GM23338 (cell line): ENCODE measurements around the gene NXPH3. TPM values are rescaled to one million over a fixed set of nuclear protein-coding genes. Genes with fewer than 3 reads are reported as not detected.

Experiments
- ATAC-seq: fragments of 200-7000 bp; cut with Tn5 transposase; 3 replicates; pipeline ENCODE4 v1.9.1; 2020
- DNase-seq: peaks from one replicate; pipeline ENCODE4 v3.0.0-alpha.2; 2015; ENCODE audit warnings: low spot score
- H2AFZ ChIP-seq: fragments of 200-600 bp; sonication (generic); 2 replicates; pipeline ENCODE4 v1.8.0; 2016; ENCODE audit warnings: antibody characterized with exemption, mild to moderate bottlenecking, moderate library complexity
- H3F3A ChIP-seq: fragments of 200-600 bp; sonication (generic); replicated peaks from 2 replicates; pipeline ENCODE4 v1.8.0; 2017; ENCODE audit warnings: antibody characterized with exemption, mixed run types, low read depth
- H3K27ac ChIP-seq: fragments of 200-600 bp; sonication (generic); 2 replicates; pipeline ENCODE4 v1.6.1; 2016; ENCODE audit warnings: low read depth
- H3K27me3 ChIP-seq: fragments of 200-600 bp; sonication (generic); 2 replicates; pipeline ENCODE4 v1.8.0; 2016; ENCODE audit warnings: mild to moderate bottlenecking, mixed run types, moderate library complexity; ENCODE audit not compliant: insufficient read depth
- H3K36me3 ChIP-seq: fragments of 200-600 bp; sonication (generic); 2 replicates; pipeline ENCODE4 v1.8.0; 2016; ENCODE audit warnings: mild to moderate bottlenecking; ENCODE audit not compliant: insufficient read depth
- H3K4me1 ChIP-seq: fragments of 200-600 bp; sonication (generic); 2 replicates; pipeline ENCODE4 v1.8.0; 2016; ENCODE audit warnings: mild to moderate bottlenecking, moderate library complexity; ENCODE audit not compliant: insufficient read depth
- H3K4me2 ChIP-seq: fragments of 200-600 bp; sonication (generic); 2 replicates; pipeline ENCODE4 v1.7.1; 2017; ENCODE audit warnings: mixed run types
- H3K4me3 ChIP-seq: fragments of 200-600 bp; sonication (generic); 2 replicates; pipeline ENCODE4 v1.6.1; 2016; ENCODE audit warnings: mixed run types
- H3K79me2 ChIP-seq: fragments of 200-600 bp; sonication (generic); replicated peaks from 2 replicates; pipeline ENCODE4 v1.8.0; 2017; ENCODE audit warnings: mild to moderate bottlenecking; ENCODE audit not compliant: insufficient read depth
- H3K9me2 ChIP-seq: fragments of 200-600 bp; sonication (generic); 2 replicates; pipeline ENCODE4 v1.8.0; 2017; ENCODE audit not compliant: insufficient read depth
- H4K20me1 ChIP-seq: fragments of 200-600 bp; sonication (generic); replicated peaks from 2 replicates; pipeline ENCODE4 v1.8.0; 2017; ENCODE audit warnings: mild to moderate bottlenecking; ENCODE audit not compliant: insufficient read depth
- H3K27ac Mint-ChIP-seq: 2 replicates; pipeline ENCODE4 v1.8.0; 2020; ENCODE audit warnings: inconsistent platforms, mild to moderate bottlenecking, moderate library complexity, mixed read lengths
- H3K27me3 Mint-ChIP-seq: 3 replicates; pipeline ENCODE4 v1.8.0; 2022; ENCODE audit warnings: low read depth, mild to moderate bottlenecking, moderate library complexity, mixed read lengths, inconsistent platforms; ENCODE audit not compliant: insufficient read depth, poor library complexity
- H3K36me3 Mint-ChIP-seq: 3 replicates; pipeline ENCODE4 v1.8.0; 2021; ENCODE audit warnings: low read depth, mild to moderate bottlenecking, inconsistent platforms, moderate library complexity, mixed read lengths
- H3K4me1 Mint-ChIP-seq: 3 replicates; pipeline ENCODE4 v1.8.0; 2020; ENCODE audit warnings: mild to moderate bottlenecking, inconsistent platforms, mixed read lengths
- H3K4me3 Mint-ChIP-seq: 3 replicates; pipeline ENCODE4 v1.8.0; 2021; ENCODE audit warnings: moderate library complexity, mild to moderate bottlenecking, inconsistent platforms, mixed read lengths
- H3K9me3 Mint-ChIP-seq: 3 replicates; pipeline ENCODE4 v1.8.0; 2020; ENCODE audit warnings: moderate library complexity, mild to moderate bottlenecking, inconsistent platforms, mixed read lengths
- CREB1 ChIP-seq: fragments of 250-450 bp; sonication (Bioruptor Pico); IDR thresholded peaks from 2 replicates; pipeline ENCODE4 v1.5.0; 2020; ENCODE audit warnings: low read depth, mild to moderate bottlenecking, moderate library complexity
- CTCF ChIP-seq, 2 experiments: fragments of 200-600 bp in 1 of 2; sonication (generic) in 1 of 2; conservative IDR thresholded peaks; 2 replicates each; pipeline versions ENCODE4 v1.5.1 to v1.6.1; 2016 to 2017; ENCODE audit warnings: antibody characterized with exemption in 2 of 2, low read depth in 2 of 2, mild to moderate bottlenecking in 2 of 2, moderate library complexity in 1 of 2
- EZH2phosphoT487 ChIP-seq: fragments of 200-600 bp; sonication (generic); IDR thresholded peaks from one replicate; pipeline ENCODE4 v1.8.1; 2018; ENCODE audit warnings: antibody characterized with exemption; ENCODE audit not compliant: unreplicated experiment
- JUNB ChIP-seq: IDR thresholded peaks from one replicate; pipeline ENCODE4 v1.6.1; 2016; ENCODE audit warnings: antibody characterized with exemption; ENCODE audit not compliant: unreplicated experiment
- NANOG ChIP-seq: IDR thresholded peaks from 2 replicates; pipeline ENCODE4 v1.6.1; 2016; ENCODE audit warnings: antibody characterized with exemption, borderline replicate concordance
- POLR2AphosphoS5 ChIP-seq: IDR thresholded peaks from 2 replicates; pipeline ENCODE4 v1.6.1; 2016; ENCODE audit warnings: antibody characterized with exemption, low read depth
- STAT1 ChIP-seq: IDR thresholded peaks from one replicate; pipeline ENCODE4 v1.6.1; 2016; ENCODE audit warnings: antibody characterized with exemption; ENCODE audit not compliant: unreplicated experiment
- ZNF114 ChIP-seq: fragments of 250-450 bp; sonication (Bioruptor Pico); IDR thresholded peaks from 2 replicates; pipeline ENCODE4 v1.5.0; 2020; ENCODE audit warnings: mild to moderate bottlenecking, moderate library complexity
- polyA plus RNA-seq: library from polyadenylated mRNA; unstranded; fragments of >200 nt; fragmentation: Nextera tagmentation; extraction: Ambion mirVana; gene quantifications from 2 replicates; pipeline ENCODE4 v1.2.1, GENCODE V29; 2016
- total RNA-seq: library from RNA; depleted of rRNA; stranded (reverse); fragments of >200 nt; shearing (Covaris generic); gene quantifications from 2 replicates; pipeline ENCODE4 v1.2.3, GENCODE V29; 2014
- TF ChIP-seq, protein P1 (sequence below): fragments of 250-450 bp; sonication (Bioruptor Pico); IDR thresholded peaks from 2 replicates; pipeline ENCODE4 v1.5.0; 2020; ENCODE audit warnings: mild to moderate bottlenecking, moderate library complexity

Gene NXPH3
- total and polyA plus RNA-seq, 2 experiments from 2014 or later: 0.23 to 2.7 TPM

DNA sequence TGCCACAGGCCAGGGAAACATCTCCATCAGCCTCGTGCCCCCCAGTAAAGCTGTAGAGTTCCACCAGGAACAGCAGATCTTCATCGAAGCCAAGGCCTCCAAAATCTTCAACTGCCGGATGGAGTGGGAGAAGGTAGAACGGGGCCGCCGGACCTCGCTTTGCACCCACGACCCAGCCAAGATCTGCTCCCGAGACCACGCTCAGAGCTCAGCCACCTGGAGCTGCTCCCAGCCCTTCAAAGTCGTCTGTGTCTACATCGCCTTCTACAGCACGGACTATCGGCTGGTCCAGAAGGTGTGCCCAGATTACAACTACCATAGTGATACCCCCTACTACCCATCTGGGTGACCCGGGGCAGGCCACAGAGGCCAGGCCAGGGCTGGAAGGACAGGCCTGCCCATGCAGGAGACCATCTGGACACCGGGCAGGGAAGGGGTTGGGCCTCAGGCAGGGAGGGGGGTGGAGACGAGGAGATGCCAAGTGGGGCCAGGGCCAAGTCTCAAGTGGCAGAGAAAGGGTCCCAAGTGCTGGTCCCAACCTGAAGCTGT is 3.4 kb downstream of the NXPH3 start (continued):
- TF ChIP-seq CTCF (conservative IDR thresholded peaks at IDR 0.05; ENCODE audit: low read depth in 2 of 2): no peak
- no peak for TF ChIP-seq POLR2AphosphoS5
- no peak for TF ChIP-seq EZH2phosphoT487
- no peak for TF ChIP-seq ZNF114 (CRISPR knock-in tag)
- no peak for TF ChIP-seq STAT1

- Mint-ChIP-seq H3K4me1 (peaks cover 25% of the 10 kb centered on the region), H3K27ac (no peak overlapping the region), H3K27me3 (peaks cover 15% of the 10 kb centered on the region), H3K9me3 (no peaks in the 10 kb centered on the region), H3K4me3 (no peak overlapping the region), H3K36me3 (no peaks in the 10 kb centered on the region; the same call in 2 of the 3 replicates)
- H3K79me2 ChIP-seq: no peaks in the 10 kb centered on the region
- H3F3A ChIP-seq: peaks cover 8% of the 10 kb centered on the region; the same call in 1 of the 2 replicates
- H3K36me3 ChIP-seq: no peaks in the 10 kb centered on the region
- peaks cover 6% of the 10 kb centered on the region for H3K4me1 ChIP-seq
- H2AFZ ChIP-seq: no peak overlapping the region
- H3K4me2 ChIP-seq: no peak overlapping the region
- no peak overlapping the region for H3K4me3 ChIP-seq
- H3K9me2 ChIP-seq: no peaks in the 10 kb centered on the region
- DNase-seq (no peak), ATAC-seq (no peak)
- H3K27me3 ChIP-seq: peaks cover 21% of the 10 kb centered on the region
- no peak for TF ChIP-seq CREB1 (CRISPR knock-in tag)
- H4K20me1 ChIP-seq: no peaks in the 10 kb centered on the region; the same call in 1 of the 2 replicates
- H3K27ac ChIP-seq: no peak overlapping the region
These were observed 3.9 kb downstream of the NXPH3 start for GRCh38 chr17:49579522-49579921.

DNA sequence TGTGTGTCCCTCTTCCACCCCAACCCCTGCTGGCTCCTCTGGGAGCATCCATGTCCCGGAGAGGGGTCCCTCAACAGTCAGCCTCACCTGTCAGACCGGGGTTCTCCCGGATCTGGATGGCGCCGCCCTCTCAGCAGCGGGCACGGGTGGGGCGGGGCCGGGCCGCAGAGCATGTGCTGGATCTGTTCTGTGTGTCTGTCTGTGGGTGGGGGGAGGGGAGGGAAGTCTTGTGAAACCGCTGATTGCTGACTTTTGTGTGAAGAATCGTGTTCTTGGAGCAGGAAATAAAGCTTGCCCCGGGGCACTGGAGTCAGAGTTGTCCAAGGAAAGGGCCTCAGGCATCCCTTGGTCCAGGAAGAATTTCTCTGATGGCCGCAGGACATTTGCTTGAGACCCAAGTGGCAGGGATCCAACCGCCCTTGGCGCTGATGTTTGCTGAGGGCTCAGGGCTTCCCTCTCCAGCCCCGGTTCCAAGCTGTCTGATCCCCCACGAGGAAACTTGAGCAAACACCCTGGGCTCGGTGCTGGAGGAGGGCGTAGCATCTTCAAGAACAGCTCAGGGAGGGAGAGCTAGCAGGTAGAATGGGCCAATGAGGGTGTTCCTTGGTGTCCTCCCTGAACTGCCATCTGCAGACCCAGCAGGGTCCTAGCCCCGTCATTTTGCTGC is 4.5 kb downstream of the NXPH3 start:
- Histone ChIP-seq H4K20me1 (no peaks in the 10 kb centered on the region; the same call in 1 of the 2 replicates), H3K4me2 (no peak overlapping the region), H3K4me3 (no peak overlapping the region), H3K36me3 (no peaks in the 10 kb centered on the region), H3F3A (peaks cover 4% of the 10 kb centered on the region; the same call in 1 of the 2 replicates), H3K27ac (no peak overlapping the region), H2AFZ (no peak overlapping the region), H3K4me1 (no peaks in the 10 kb centered on the region), H3K27me3 (peaks cover 14% of the 10 kb centered on the region), H3K9me2 (no peaks in the 10 kb centered on the region), H3K79me2 (no peaks in the 10 kb centered on the region)
- H3K27ac Mint-ChIP-seq: no peak overlapping the region
- ATAC-seq (no peak), DNase-seq (no peak)
- no peaks in the 10 kb centered on the region; the same call in 2 of the 3 replicates for H3K36me3 Mint-ChIP-seq
- H3K4me1 Mint-ChIP-seq: peaks cover 24% of the 10 kb centered on the region
- H3K9me3 Mint-ChIP-seq: no peaks in the 10 kb centered on the region
- H3K4me3 Mint-ChIP-seq: no peak overlapping the region
- H3K27me3 Mint-ChIP-seq: peaks cover 17% of the 10 kb centered on the region
- TF ChIP-seq JUNB: no peak
- TF ChIP-seq STAT1: no peak
- TF ChIP-seq, protein P1, sequence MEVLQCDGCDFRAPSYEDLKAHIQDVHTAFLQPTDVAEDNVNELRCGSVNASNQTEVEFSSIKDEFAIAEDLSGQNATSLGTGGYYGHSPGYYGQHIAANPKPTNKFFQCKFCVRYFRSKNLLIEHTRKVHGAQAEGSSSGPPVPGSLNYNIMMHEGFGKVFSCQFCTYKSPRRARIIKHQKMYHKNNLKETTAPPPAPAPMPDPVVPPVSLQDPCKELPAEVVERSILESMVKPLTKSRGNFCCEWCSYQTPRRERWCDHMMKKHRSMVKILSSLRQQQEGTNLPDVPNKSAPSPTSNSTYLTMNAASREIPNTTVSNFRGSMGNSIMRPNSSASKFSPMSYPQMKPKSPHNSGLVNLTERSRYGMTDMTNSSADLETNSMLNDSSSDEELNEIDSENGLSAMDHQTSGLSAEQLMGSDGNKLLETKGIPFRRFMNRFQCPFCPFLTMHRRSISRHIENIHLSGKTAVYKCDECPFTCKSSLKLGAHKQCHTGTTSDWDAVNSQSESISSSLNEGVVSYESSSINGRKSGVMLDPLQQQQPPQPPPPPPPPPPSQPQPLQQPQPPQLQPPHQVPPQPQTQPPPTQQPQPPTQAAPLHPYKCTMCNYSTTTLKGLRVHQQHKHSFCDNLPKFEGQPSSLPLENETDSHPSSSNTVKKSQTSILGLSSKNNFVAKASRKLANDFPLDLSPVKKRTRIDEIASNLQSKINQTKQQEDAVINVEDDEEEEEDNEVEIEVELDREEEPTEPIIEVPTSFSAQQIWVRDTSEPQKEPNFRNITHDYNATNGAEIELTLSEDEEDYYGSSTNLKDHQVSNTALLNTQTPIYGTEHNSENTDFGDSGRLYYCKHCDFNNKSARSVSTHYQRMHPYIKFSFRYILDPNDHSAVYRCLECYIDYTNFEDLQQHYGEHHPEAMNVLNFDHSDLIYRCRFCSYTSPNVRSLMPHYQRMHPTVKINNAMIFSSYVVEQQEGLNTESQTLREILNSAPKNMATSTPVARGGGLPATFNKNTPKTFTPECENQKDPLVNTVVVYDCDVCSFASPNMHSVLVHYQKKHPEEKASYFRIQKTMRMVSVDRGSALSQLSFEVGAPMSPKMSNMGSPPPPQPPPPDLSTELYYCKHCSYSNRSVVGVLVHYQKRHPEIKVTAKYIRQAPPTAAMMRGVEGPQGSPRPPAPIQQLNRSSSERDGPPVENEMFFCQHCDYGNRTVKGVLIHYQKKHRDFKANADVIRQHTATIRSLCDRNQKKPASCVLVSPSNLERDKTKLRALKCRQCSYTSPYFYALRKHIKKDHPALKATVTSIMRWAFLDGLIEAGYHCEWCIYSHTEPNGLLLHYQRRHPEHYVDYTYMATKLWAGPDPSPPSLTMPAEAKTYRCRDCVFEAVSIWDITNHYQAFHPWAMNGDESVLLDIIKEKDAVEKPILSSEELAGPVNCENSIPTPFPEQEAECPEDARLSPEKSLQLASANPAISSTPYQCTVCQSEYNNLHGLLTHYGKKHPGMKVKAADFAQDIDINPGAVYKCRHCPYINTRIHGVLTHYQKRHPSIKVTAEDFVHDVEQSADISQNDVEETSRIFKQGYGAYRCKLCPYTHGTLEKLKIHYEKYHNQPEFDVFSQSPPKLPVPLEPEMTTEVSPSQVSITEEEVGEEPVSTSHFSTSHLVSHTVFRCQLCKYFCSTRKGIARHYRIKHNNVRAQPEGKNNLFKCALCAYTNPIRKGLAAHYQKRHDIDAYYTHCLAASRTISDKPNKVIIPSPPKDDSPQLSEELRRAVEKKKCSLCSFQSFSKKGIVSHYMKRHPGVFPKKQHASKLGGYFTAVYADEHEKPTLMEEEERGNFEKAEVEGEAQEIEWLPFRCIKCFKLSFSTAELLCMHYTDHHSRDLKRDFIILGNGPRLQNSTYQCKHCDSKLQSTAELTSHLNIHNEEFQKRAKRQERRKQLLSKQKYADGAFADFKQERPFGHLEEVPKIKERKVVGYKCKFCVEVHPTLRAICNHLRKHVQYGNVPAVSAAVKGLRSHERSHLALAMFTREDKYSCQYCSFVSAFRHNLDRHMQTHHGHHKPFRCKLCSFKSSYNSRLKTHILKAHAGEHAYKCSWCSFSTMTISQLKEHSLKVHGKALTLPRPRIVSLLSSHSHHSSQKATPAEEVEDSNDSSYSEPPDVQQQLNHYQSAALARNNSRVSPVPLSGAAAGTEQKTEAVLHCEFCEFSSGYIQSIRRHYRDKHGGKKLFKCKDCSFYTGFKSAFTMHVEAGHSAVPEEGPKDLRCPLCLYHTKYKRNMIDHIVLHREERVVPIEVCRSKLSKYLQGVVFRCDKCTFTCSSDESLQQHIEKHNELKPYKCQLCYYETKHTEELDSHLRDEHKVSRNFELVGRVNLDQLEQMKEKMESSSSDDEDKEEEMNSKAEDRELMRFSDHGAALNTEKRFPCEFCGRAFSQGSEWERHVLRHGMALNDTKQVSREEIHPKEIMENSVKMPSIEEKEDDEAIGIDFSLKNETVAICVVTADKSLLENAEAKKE: no peak
- no peak for TF ChIP-seq EZH2phosphoT487
- TF ChIP-seq NANOG: no peak
